Measurements from ENCODE around the gene ANGPTL8. TPM values are rescaled to one million over a fixed set of nuclear protein-coding genes. Genes with fewer than 3 reads are reported as not detected.

The ANGPTL8 gene
- total and polyA plus RNA-seq, 2 experiments from 2014 or later, result not detected

GRCh38 chr19:11273296-11273695 is 33.9 kb downstream of the ANGPTL8 start:
- H3K4me3 ChIP-seq, result no peak overlapping the region
- H3K27me3 ChIP-seq (ENCODE audit: insufficient read depth), result no peaks in the 10 kb centered on the region
- DNase-seq (ENCODE audit: low spot score) (no peak), ATAC-seq (no peak)
- no peak overlapping the region for H3K4me3 Mint-ChIP-seq
- TF ChIP-seq STAT1 (IDR thresholded peaks at IDR 0.05; ENCODE audit: unreplicated experiment) (no peak), CTCF (conservative IDR thresholded peaks at IDR 0.05; ENCODE audit: low read depth in 2 of 2) (no peak), EZH2 (IDR thresholded peaks at IDR 0.05; ENCODE audit: low read depth, unreplicated experiment) (no peak), ZNF331 (CRISPR knock-in tag; IDR thresholded peaks at IDR 0.05; ENCODE audit: low read depth) (no peak), ZNF462 (CRISPR knock-in tag; IDR thresholded peaks at IDR 0.05) (no peak), ZNF114 (CRISPR knock-in tag; IDR thresholded peaks at IDR 0.05) (no peak), CREB1 (CRISPR knock-in tag; IDR thresholded peaks at IDR 0.05; ENCODE audit: low read depth) (no peak), NANOG (IDR thresholded peaks at IDR 0.05; ENCODE audit: borderline replicate concordance) (no peak), REST (IDR thresholded peaks at IDR 0.05; ENCODE audit: unreplicated experiment) (no peak)
- TF ChIP-seq, protein P1, sequence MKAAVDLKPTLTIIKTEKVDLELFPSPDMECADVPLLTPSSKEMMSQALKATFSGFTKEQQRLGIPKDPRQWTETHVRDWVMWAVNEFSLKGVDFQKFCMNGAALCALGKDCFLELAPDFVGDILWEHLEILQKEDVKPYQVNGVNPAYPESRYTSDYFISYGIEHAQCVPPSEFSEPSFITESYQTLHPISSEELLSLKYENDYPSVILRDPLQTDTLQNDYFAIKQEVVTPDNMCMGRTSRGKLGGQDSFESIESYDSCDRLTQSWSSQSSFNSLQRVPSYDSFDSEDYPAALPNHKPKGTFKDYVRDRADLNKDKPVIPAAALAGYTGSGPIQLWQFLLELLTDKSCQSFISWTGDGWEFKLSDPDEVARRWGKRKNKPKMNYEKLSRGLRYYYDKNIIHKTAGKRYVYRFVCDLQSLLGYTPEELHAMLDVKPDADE (IDR thresholded peaks at IDR 0.05), result no peak
- no peaks in the 10 kb centered on the region for H3K9me2 ChIP-seq (ENCODE audit: insufficient read depth)
- H3K36me3 ChIP-seq (ENCODE audit: insufficient read depth), result no peaks in the 10 kb centered on the region
- no peaks in the 10 kb centered on the region for H3K79me2 ChIP-seq (replicated peaks; ENCODE audit: insufficient read depth)
- no peaks in the 10 kb centered on the region for H3K27me3 Mint-ChIP-seq (ENCODE audit: insufficient read depth, low read depth, poor library complexity)
- peaks cover 14% of the 10 kb centered on the region for H3K9me3 Mint-ChIP-seq
- H3K4me1 ChIP-seq (ENCODE audit: insufficient read depth), result peaks cover 11% of the 10 kb centered on the region; the same call in 1 of the 2 replicates
- H3K4me2 ChIP-seq, result no peak overlapping the region
- H3K27ac ChIP-seq (ENCODE audit: low read depth), result no peak overlapping the region
- H2AFZ ChIP-seq, result no peak overlapping the region
- peaks cover 7% of the 10 kb centered on the region; the same call in 2 of the 3 replicates for H3K4me1 Mint-ChIP-seq
- no peaks in the 10 kb centered on the region; the same call in 2 of the 3 replicates for H3K36me3 Mint-ChIP-seq (ENCODE audit: low read depth)
- H4K20me1 ChIP-seq (replicated peaks; ENCODE audit: insufficient read depth), result no peaks in the 10 kb centered on the region
- H3K27ac Mint-ChIP-seq, result no peak overlapping the region
- H3F3A ChIP-seq (replicated peaks; ENCODE audit: low read depth), result no peaks in the 10 kb centered on the region
